NCI-H2029 (cell line): Measurements from ENCODE around the gene IRX1.

Experiments
- DNase-seq: peaks from one replicate; lab custom pipeline; 2025; lab: John Stamatoyannopoulos, UW

Gene IRX1

GRCh38 chr5:3600106-3601060 is 4.8 kb downstream of the IRX1 start:
- DNase-seq: no peak

DNA sequence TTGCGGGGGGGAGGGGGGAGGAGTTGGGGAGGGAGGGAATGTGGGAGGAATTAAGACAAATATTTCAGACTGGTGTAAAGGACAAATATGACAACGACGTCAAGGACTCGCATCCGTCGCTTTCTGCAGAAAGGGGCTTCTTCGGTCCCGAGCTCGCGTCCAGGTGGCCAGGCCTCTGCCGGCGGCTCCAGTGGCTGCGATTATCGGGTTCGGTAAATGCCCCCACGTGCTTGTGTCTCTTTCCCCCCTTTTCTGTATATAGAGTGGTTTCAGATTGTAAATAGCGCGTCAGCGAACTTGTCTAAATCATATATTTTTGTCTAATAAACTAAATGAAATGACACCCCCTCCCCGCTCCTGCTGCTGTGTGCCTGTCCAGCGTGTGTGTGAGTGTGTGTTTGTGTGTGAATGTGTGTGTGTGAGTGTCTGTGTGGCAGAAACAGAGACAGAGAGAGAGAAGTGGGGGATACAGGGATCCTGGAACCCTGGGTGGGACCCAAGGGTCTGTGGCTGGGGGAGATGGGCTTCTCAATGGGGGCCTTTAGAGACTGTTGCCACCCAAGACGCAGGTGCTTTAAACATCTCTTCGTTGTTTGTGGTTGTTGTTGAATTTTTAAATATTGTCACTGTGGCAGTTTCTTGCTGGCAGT is 5.6 kb downstream of the IRX1 start:
- no peak for DNase-seq

DNA sequence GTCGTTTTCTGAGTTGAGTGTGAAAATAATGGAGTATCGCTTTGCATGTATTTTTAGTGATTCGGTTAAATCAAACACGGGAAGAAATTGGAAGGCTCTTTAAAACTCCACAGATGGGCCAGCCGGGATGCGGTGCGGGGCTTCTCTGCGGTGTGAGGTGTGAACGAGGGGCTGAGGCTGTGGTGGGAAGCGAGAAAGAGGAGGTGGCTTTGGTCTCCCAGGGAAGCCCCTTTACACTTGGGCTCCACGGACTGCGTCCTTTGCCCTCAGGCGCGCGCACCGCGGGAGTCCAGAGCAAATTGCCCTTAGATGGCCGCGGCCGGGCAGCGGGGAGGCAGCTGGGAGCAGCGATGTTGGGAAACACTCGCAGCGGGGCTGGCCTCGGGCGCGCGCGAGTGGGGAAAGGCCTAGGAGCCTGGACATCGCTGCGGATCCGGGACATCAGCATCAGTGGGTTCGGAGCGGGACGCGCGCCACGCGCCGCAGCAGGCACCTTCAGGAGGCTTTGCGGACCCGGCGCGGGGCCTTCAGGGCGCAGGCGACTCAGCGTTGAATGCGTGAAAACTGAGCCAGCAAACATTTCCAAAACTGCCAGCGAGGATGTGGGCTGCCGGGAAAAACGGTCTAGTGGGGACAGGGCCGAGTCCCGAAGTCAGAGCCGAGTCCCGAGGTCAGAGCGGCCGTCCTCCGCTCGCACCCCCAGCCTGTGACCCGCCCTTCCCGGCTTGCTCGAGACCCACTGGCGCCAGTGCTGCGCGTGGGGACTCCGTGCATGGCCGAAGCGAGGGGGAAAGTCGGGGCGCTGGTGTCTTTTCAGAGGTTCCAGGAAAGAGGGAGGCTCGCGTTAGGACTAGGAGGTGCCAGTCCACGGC is 6.5 kb downstream of the IRX1 start:
- DNase-seq: no peak

DNA sequence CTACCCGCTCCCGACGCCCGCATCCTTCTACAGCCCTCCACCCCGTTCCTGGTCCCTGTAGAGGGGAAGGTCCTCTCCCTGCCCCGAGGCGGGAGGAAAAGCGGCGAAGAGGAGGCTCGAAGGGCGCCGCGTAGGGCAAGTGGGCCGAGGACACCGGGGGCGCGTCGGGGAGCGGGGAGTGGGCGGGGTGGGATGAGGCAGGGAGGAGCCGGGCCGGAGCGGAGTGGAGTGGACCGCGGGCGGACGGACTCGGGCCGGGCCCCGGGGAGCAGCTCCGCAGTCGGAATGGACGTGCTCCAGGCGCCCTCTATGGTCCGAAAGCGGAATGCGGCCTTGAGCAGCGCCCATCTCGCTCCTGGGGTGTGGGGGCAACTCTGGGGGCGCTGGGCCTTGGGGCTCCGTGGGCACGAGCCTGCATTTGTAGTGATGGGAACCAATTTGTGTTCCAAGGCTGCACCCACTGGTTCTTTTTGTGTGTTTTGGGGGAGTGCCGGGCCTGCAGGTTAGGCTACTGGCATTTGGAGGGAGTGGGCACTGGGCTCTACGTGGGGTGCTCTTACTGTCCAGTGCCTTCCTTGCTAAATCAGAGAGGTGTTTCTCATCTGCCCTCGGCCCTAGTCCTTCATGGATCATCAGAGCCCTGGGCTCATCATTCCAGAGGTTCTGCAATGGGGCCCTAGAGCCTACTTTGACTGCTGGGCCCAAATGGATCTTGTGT is 7.3 kb downstream of the IRX1 start:
- DNase-seq: no peak

- no peak for DNase-seq
Measured at GRCh38 chr5:3604501-3604900, 8.9 kb downstream of the IRX1 start.

- DNase-seq: no peak
Measured at GRCh38 chr5:3605298-3606010, 9.8 kb downstream of the IRX1 start.

DNA sequence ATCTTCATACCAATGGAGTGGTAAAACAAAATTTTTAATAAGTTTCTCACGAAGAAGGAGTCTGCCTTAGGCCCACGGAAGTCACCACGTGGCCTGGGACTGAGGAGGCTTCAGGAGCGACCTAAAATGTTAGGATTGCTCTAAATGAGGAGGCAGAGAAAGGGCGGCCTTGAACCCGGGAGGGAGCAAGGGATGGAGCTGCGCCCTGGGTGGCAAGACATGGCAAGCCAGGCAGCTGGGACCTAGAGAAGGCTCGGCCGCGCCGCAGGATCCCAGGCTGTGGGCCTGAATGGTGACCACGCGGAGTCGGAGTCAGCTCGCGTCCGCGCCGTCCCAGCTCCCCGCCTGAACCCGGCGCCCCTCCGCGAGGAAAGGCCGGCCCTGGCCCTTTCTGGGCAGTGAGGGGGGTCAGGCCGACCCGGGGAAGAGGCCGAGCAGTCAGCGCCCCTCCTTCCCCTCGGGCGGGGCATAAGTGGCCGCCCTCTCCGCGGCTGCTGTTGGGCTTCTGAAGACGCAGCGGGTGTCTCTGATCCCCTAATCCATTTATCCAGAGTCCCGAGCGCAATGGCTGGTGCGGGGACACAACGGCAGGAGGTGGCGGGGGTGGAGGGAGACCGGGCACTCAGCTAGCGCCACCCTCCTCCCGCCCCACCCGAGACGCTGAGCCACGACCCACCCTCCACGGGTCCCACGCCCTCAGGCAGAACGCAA is 10.6 kb downstream of the IRX1 start:
- DNase-seq: no peak

GRCh38 chr5:3607541-3608181 is 12.0 kb downstream of the IRX1 start:
- DNase-seq: no peak

- DNase-seq: no peak
Measured at GRCh38 chr5:3609120-3609681, 13.6 kb downstream of the IRX1 start.

DNA sequence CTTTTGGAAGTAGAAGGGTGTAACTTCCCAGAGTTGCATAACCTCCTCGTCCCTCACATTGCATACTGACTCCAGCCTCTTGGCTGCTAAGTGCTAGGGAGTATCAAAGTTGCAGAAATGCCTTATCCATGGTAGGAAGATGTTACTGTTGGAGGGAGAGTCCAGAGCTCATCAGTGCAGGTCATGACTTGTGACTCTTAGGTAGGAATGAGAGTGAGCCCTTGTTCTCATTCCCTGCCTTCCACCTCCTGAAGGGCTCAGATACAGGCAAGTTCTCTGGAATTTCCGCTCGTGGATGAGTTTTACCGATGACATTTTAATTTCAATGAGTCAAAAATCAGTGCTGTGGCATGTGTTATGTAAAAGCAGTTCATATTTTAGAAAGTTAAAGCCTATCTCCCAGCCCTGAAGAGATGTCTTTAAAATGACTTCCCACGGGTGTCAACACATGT is 17.0 kb downstream of the IRX1 start:
- no peak for DNase-seq

DNA sequence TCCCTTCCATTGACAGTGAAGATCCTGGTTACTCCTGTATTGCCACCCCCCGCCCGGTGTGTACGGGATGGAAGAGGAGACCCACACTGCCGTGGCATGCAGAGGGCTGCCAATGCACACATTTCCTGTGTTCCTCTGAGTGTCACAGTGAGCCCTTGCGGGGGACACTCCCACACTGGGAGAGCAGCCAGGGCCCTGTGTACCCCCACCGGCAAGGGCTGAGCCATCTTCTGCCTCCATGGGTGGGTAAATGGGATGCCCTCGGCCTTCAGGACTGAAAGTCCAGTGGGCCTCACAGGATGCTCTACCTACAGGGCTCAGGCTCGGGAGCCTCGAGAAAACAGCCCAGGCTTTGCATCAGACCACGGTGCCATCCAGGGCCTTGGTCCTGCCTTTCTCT is 18.1 kb downstream of the IRX1 start:
- no peak for DNase-seq

DNA sequence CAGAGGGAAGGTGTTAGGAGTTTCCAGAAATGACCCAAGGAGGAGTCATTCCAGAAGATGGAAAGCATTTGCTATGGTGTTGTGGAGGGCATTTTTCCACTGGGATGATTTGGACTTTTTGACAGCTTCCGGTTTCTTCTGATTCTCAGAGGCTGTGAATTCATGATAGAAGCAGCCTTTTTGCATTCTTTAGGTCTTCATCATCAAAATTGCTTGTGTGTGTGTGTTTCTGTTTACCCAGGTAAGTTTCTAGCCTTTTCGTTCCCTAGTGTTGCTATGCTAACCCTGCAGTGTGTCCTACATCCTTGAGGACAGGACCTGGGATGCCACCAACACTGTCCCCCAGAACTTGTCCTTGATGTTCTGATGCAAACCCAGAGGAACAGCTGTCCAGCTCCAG is 19.6 kb downstream of the IRX1 start:
- no peak for DNase-seq

GRCh38 chr5:3615829-3616228 is 20.2 kb downstream of the IRX1 start:
- no peak for DNase-seq

DNA sequence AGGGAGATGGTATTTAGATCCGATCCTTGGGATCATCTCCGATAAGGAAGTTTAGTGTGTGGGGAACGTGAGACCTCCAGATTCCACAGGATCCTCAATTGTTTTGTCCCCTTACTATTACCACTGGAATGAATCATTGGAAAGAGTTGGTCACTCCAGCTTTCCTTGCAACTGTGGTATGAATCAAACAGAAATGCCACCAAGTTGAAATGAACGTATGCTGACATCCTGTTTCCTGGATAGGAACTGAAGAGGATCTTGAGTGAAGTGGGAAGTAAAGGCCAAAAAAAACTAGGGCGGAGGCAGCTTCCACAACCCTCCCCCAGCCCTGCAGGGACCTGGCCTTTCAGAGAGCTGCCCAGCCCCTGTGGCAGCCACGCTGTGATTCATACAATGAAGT is 23.9 kb downstream of the IRX1 start:
- no peak for DNase-seq

GRCh38 chr5:3622961-3623360 is 27.3 kb downstream of the IRX1 start:
- DNase-seq: no peak

DNA sequence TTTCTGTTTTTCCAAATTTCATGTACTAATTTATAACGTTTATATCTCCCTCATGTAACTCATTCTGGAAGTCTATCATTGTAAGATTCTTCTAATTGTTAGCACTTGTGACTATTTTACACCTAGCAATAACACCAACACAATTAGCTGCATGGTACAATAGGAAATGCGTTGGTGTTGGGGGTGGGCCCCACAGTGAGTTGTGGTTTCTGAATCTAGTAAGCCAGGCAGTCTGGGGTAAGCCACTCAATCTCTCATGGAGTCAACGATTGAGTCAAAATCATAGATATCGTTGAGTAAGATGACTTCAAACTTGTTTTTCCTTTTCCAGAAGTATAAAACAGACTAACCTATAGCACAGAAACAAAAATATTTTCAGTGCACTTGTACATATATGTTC is 30.0 kb downstream of the IRX1 start:
- DNase-seq: no peak

DNA sequence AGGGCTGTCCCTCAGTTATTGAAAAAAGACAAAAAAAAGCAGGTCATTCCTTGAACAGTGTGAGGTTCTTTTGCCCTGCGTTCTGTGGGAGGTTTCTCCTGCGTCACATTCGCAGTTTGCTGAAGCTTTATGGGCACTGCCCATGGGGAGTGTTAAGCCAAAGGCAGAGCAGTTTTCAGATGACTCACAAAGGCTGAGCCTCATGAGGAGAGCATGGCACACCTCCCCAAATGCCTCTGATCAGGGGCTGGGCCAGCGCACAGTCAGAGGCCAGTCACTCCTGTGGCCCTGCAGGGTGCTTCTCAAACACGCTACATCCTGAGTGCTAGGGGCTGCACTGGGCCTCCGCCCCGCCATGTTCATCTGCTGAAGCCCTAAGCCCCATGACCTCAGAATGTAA is 38.4 kb downstream of the IRX1 start:
- DNase-seq: no peak

- no peak for DNase-seq
Measured at GRCh38 chr5:3639175-3639574, 43.5 kb downstream of the IRX1 start.

GRCh38 chr5:3642231-3642630 is 46.6 kb downstream of the IRX1 start:
- DNase-seq: no peak

DNA sequence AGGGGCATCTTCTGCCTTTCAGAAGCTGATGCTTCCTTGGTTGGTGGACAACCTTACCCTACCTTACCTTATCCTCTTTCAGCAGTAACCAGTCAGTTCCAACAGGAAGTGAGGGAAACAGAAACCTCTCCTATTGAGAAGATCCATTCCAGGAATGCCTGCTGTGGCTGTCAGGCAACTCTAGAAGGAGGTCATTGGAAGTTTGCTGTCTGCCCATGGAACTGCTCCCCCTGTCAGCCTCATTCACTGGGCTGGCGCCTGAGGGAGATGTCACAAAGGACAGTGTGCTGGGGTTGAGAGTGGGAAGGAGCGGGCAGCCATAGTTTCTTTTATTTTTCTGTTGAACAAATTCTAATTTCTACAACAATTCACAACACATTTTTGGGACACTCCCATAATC is 54.7 kb downstream of the IRX1 start:
- no peak for DNase-seq
